HepG2 (cell line): ENCODE measurements around the gene ZCCHC4. TPM values are rescaled to one million over a fixed set of nuclear protein-coding genes. Genes with fewer than 3 reads are reported as not detected.
A peak's percentile ranks its signal among the peaks of the same experiment; 100 is the strongest.

Experiments used
- ATAC-seq: fragments of 200-7000 bp; cut with Tn5 transposase; 3 replicates; pipeline ENCODE4 v1.9.1; 2020; ENCODE audit warnings: mild to moderate bottlenecking, moderate library complexity
- BruUV-seq: library from RNA; stranded (reverse); fragments of 400-500 nt; replicated peaks from 2 replicates; lab custom pipeline; 2021; lab: Mats Ljungman, UMichigan
- CTCF ChIA-PET: fragments of 300-600 bp; formaldehyde crosslinking; extraction: SDS; loops from one replicate; lab custom pipeline; 2021; ENCODE audit warnings: low total read pairs, inconsistent platforms, low intra/inter-chr PET ratio; lab: Yijun Ruan, JAX
- POLR2A ChIA-PET: fragments of 350-600 bp; sonication (Branson Sonifier 250); formaldehyde crosslinking; loops from one replicate; lab custom pipeline; 2020; ENCODE audit warnings: antibody characterized with exemption, inconsistent platforms; lab: Yijun Ruan, JAX
- DNase-seq: peaks from one replicate; pipeline ENCODE4 v3.0.0-alpha.2; 2015; ENCODE audit warnings: low spot score
- FAIRE-seq: peaks from 3 replicates; lab custom pipeline; 2011; peaks lifted over from hg19 to GRCh38; lab: Jason Lieb, UNC
- H2AFZ ChIP-seq: one replicate; pipeline ENCODE4 v1.6.1; 2011; ENCODE audit warnings: low read length, inconsistent platforms
- H3K27ac ChIP-seq: fragments of 300-600 bp; 3 replicates; pipeline ENCODE4 v1.8.0; 2011; ENCODE audit warnings: mixed run types, mild to moderate bottlenecking, mixed read lengths, low read length, inconsistent platforms; ENCODE audit not compliant: insufficient read depth; ENCODE audit errors: extremely low read length
- H3K27me3 ChIP-seq, 2 experiments: fragments of 200-600 bp in 1 of 2; 2 replicates in 1 of 2; 3 replicates in 1 of 2; pipeline versions ENCODE4 v1.6.0 to v1.8.0; 2011; ENCODE audit warnings: low read length in 2 of 2, mild to moderate bottlenecking in 2 of 2, moderate library complexity in 2 of 2, inconsistent platforms in 1 of 2; ENCODE audit not compliant: insufficient read depth in 2 of 2, control insufficient read depth in 1 of 2
- H3K36me3 ChIP-seq, 2 experiments: fragments of 200-600 bp in 1 of 2; replicated peaks in 1 of 2; 2 replicates in 1 of 2; 3 replicates in 1 of 2; pipeline versions ENCODE4 v1.5.1 to v1.8.0; 2011; ENCODE audit warnings: low read length in 2 of 2, inconsistent platforms in 1 of 2; ENCODE audit not compliant: insufficient read depth in 2 of 2, control insufficient read depth in 1 of 2
- H3K4me1 ChIP-seq: 2 replicates; pipeline ENCODE4 v1.5.1; 2012; ENCODE audit warnings: low read length, inconsistent platforms; ENCODE audit not compliant: insufficient read depth
- H3K4me2 ChIP-seq: 2 replicates; pipeline ENCODE4 v1.6.0; 2011; ENCODE audit warnings: low read depth, low read length, inconsistent platforms
- H3K4me3 ChIP-seq, 3 experiments: fragments of 200-600 bp in 1 of 3; sonication (generic), shearing (Covaris generic) in 1 of 3; replicated peaks in 1 of 3; 2 replicates each; pipeline ENCODE4 v1.5.1; 2011 to 2016; ENCODE audit warnings: low read length in 3 of 3, inconsistent platforms in 2 of 3, low read depth in 2 of 3, mild to moderate bottlenecking in 2 of 3, control low read depth in 1 of 3, mixed read lengths in 1 of 3; ENCODE audit not compliant: insufficient read depth in 1 of 3
- H3K79me2 ChIP-seq: one replicate; pipeline ENCODE4 v1.6.1; 2011; ENCODE audit warnings: low read length, inconsistent platforms; ENCODE audit not compliant: insufficient read depth
- H3K9ac ChIP-seq: 2 replicates; pipeline ENCODE4 v1.6.0; 2011; ENCODE audit warnings: mild to moderate bottlenecking, low read depth, low read length, inconsistent platforms; ENCODE audit not compliant: insufficient read depth
- H3K9me3 ChIP-seq: 2 replicates; pipeline ENCODE4 v1.5.1; 2012; ENCODE audit warnings: mild to moderate bottlenecking, low read length
- H4K20me1 ChIP-seq: 2 replicates; pipeline ENCODE4 v1.6.0; 2011; ENCODE audit warnings: inconsistent platforms, mild to moderate bottlenecking, low read length, moderate library complexity; ENCODE audit not compliant: insufficient read depth
- CEBPG ChIP-seq: IDR thresholded peaks from 2 replicates; pipeline ENCODE4 v1.6.1; 2016
- HNF4A ChIP-seq: sonication (generic); formaldehyde crosslinking; IDR thresholded peaks from 2 replicates; pipeline ENCODE4 v1.4.0; 2020; ENCODE audit warnings: missing genetic modification reagents
- HOXA3 ChIP-seq: sonication (generic); formaldehyde crosslinking; IDR thresholded peaks from 2 replicates; pipeline ENCODE4 v1.5.0; 2020; ENCODE audit warnings: missing genetic modification reagents
- LCORL ChIP-seq, 2 experiments: fragments of 450-650 bp in 1 of 2; sonication (generic) in 1 of 2; formaldehyde crosslinking in 1 of 2; IDR thresholded peaks; 2 replicates each; pipeline versions ENCODE4 v1.5.0 to v1.6.1; 2017 to 2020; ENCODE audit warnings: antibody characterized with exemption in 1 of 2, missing genetic modification reagents in 1 of 2
- SALL2 ChIP-seq: sonication (generic); formaldehyde crosslinking; IDR thresholded peaks from 2 replicates; pipeline ENCODE4 v1.8.1; 2023; ENCODE audit warnings: mild to moderate bottlenecking, missing genetic modification reagents, inconsistent platforms
- SAP130 ChIP-seq: IDR thresholded peaks from 2 replicates; pipeline ENCODE4 v1.6.1; 2016; ENCODE audit warnings: low read depth
- ZNF263 ChIP-seq: sonication (generic); formaldehyde crosslinking; IDR thresholded peaks from 2 replicates; pipeline ENCODE4 v1.4.0; 2020; ENCODE audit warnings: missing genetic modification reagents
- WGBS: methylation state at CpG from one replicate; pipeline ENCODE4 v1.1.6; 2017; ENCODE audit warnings: low lambda C conversion rate; 5-methylcytosine and 5-hydroxymethylcytosine counted together
- in situ Hi-C: cut with HindIII; loops from 2 replicates; pipeline ENCODE4 v1.10.0; 2017; ENCODE audit warnings: low pct_unique_long_range_greater_than_20kb; ENCODE audit not compliant: extremely low pct_ligation_motif_present
- intact Hi-C: fragments of 100-400 bp; cut with micrococcal nuclease; formaldehyde crosslinking; loops from one replicate; pipeline ENCODE4 v1.10.0; 2022; ENCODE audit not compliant: unreplicated experiment
- polyA plus RNA-seq, 8 experiments: library from polyadenylated mRNA; depleted of rRNA in 3 of 8; stranded (reverse) in 7 of 8; unstranded in 1 of 8; fragments of >200 nt; fragmentation: Illumina TruSeq in 4 of 8; extraction: Trizol in 4 of 8; gene quantifications; 2 replicates each; pipeline versions ENCODE4 v1.2.1 to v1.2.3, GENCODE V29; 2011 to 2016; ENCODE audit warnings: low read depth in 4 of 8, missing spikeins in 1 of 8, mixed read lengths in 1 of 8; ENCODE audit not compliant: insufficient read depth in 1 of 8
- total RNA-seq, 5 experiments: library from RNA; depleted of rRNA; stranded (reverse); fragments of >200 nt; fragmentation: Illumina TruSeq; extraction: Trizol; gene quantifications; 2 replicates each; pipeline ENCODE4 v1.2.3, GENCODE V29; 2016; ENCODE audit warnings: low read depth in 1 of 5
- TF ChIP-seq, protein P1 (sequence below): sonication (generic); formaldehyde crosslinking; conservative IDR thresholded peaks from 2 replicates; pipeline ENCODE4 v1.4.0; 2020; ENCODE audit warnings: mild to moderate bottlenecking, missing genetic modification reagents, moderate library complexity

The ZCCHC4 gene
- total and polyA plus RNA-seq, 2 of the 13 experiments (the other 11 are each of a cell fraction or from before 2014, with no cell fraction given), result 13.2 to 15.0 TPM

DNA sequence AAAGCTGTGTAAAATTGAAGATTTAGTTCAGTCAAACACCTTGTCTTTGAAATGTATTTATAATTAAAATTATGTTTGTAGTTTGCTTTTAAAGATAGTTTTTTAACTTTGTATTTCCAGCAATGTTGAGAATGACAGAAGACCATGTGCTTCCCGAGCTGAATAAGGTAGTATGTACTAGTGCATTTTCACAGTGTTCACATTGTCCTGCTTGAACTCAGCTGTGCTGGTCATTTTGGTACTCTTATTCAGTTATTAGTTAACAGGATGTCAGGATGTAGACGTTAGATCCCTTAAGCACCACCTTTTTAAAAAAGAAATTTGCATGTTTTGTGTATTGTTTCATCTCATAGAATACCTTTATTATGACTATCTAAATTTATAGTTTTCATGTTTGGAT lies 92.9 kb downstream of the ZCCHC4 start:
- in situ Hi-C loops (no loop called here), intact Hi-C loops (no loop called here)
- TF ChIP-seq HOXA3 (CRISPR knock-in tag), result no peak
- 0 out of 2 replicates have a peak, but pooled peaks have one; percentile 29 for TF ChIP-seq SAP130
- ATAC-seq (peak; percentile 60; the same call in 2 of the 3 replicates), FAIRE-seq (no peak), DNase-seq (no peak)
- Histone ChIP-seq H3K27me3 (no peaks in the 10 kb centered on the region), H3K79me2 (no peaks in the 10 kb centered on the region), H3K4me3 (no peak overlapping the region), H2AFZ (no peak overlapping the region), H3K4me1 (peaks cover 19% of the 10 kb centered on the region), H3K9me3 (no peaks in the 10 kb centered on the region), H4K20me1 (no peaks in the 10 kb centered on the region), H3K4me2 (no peak overlapping the region), H3K27ac (peak overlapping the region; percentile 45), H3K36me3 (peaks cover 3 to 32% of the 10 kb centered on the region in 2 experiments; a peak in 4 of 5 replicates), H3K9ac (no peak overlapping the region)
- CTCF ChIA-PET, result no interaction called here
- POLR2A ChIA-PET, result interaction anchor here (1.7 kb wide), 1 partner anchor 28 kb away, joined by 5 read pairs; the partner anchor contains the start of gene ANAPC4
- 55% methylated on average over 2 of the region's 2 CpGs for WGBS
- BruUV-seq, result no TSS peak

DNA sequence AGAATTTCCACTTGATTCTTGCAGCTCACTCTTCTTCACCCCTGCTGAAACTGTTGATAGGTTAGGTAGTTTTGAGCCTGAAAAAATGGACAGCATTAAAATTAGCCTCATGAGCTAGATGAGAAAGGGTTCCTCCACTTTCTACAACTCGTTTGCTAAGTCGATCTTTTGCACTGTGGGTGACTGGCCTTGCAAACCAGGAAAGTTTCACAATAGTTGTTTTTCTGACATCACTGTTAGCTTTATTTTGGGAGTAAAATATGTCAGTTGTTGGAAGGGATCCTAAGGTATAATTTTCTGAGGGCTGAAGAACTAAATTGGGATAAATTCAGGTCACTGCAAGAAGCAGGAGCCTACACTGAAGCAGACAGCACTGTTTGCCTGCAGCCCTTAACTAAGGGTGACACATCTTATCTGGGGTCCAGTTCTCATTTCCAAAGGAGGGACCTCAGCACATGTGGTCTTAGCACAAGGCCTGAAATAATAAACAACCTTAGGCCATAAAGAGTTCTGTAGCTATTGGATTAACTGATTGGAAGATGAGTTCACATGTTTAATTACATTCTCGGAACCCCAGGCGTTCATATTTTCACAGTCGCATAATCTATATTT lies 93.6 kb downstream of the ZCCHC4 start:
- H3K4me2 ChIP-seq, result no peak overlapping the region
- 65% methylated on average over 5 of the region's 5 CpGs for WGBS
- H3K36me3 ChIP-seq, result peaks cover 3 to 39% of the 10 kb centered on the region in 2 experiments
- intact Hi-C loops (no loop called here), in situ Hi-C loops (no loop called here)
- BruUV-seq, result no TSS peak
- H3K4me1 ChIP-seq, result peaks cover 19% of the 10 kb centered on the region
- H3K4me3 ChIP-seq, result no peak overlapping the region
- ATAC-seq, result peak; percentile 92
- no peak overlapping the region for H2AFZ ChIP-seq
- CTCF ChIA-PET, result no interaction called here
- DNase-seq, result peak; percentile 45
- H3K9ac ChIP-seq, result no peak overlapping the region
- FAIRE-seq, result peak; percentile 49
- no peaks in the 10 kb centered on the region for H3K27me3 ChIP-seq
- no peaks in the 10 kb centered on the region for H3K9me3 ChIP-seq
- H3K79me2 ChIP-seq, result no peaks in the 10 kb centered on the region
- H3K27ac ChIP-seq, result peak overlapping the region; percentile 45
- no peaks in the 10 kb centered on the region for H4K20me1 ChIP-seq
- POLR2A ChIA-PET, result interaction anchor here (1.7 kb wide), 1 partner anchor 29 kb away, joined by 5 read pairs; the partner anchor contains the start of gene ANAPC4
- TF ChIP-seq, protein P1, sequence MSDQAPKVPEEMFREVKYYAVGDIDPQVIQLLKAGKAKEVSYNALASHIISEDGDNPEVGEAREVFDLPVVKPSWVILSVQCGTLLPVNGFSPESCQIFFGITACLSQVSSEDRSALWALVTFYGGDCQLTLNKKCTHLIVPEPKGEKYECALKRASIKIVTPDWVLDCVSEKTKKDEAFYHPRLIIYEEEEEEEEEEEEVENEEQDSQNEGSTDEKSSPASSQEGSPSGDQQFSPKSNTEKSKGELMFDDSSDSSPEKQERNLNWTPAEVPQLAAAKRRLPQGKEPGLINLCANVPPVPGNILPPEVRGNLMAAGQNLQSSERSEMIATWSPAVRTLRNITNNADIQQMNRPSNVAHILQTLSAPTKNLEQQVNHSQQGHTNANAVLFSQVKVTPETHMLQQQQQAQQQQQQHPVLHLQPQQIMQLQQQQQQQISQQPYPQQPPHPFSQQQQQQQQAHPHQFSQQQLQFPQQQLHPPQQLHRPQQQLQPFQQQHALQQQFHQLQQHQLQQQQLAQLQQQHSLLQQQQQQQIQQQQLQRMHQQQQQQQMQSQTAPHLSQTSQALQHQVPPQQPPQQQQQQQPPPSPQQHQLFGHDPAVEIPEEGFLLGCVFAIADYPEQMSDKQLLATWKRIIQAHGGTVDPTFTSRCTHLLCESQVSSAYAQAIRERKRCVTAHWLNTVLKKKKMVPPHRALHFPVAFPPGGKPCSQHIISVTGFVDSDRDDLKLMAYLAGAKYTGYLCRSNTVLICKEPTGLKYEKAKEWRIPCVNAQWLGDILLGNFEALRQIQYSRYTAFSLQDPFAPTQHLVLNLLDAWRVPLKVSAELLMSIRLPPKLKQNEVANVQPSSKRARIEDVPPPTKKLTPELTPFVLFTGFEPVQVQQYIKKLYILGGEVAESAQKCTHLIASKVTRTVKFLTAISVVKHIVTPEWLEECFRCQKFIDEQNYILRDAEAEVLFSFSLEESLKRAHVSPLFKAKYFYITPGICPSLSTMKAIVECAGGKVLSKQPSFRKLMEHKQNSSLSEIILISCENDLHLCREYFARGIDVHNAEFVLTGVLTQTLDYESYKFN, result peak; percentile 29; the same call in 1 of the 2 replicates
- TF ChIP-seq SALL2 (CRISPR knock-in tag) (no peak), CEBPG (peak; percentile 76), LCORL (IDR thresholded peaks at IDR 0.05) (no peak), LCORL (CRISPR knock-in tag; IDR thresholded peaks at IDR 0.05) (peak; percentile 32; the same call in 1 of the 2 replicates), HNF4A (CRISPR knock-in tag) (peak; percentile 69), ZNF263 (CRISPR knock-in tag) (no peak)
